ENCODE measurements around the gene MAP2K4. TPM values are rescaled to one million over a fixed set of nuclear protein-coding genes. Genes with fewer than 3 reads are reported as not detected.

MAP2K4 gene
- total and polyA plus RNA-seq, 10 donors, result 8.2 to 35.1 (median 26.0) TPM

- H3K4me1 ChIP-seq, result peaks cover 0 to 15% (median 3%) of the 10 kb centered on the region in 6 donors
- no peak overlapping the region for H3K27ac ChIP-seq
- H3K36me3 ChIP-seq, result no peaks in the 10 kb centered on the region
- intact Hi-C loops (cut with DNase I; ENCODE audit: low total_unique reads), result no loop called here
- no peak overlapping the region for H3K4me3 ChIP-seq
- no peaks in the 10 kb centered on the region for H3K27me3 ChIP-seq (replicated peaks in 1 of 7)
- 70 to 84% (median 78%) methylated on average over 3 of the region's 3 CpGs for WGBS, 5 donors
- TF ChIP-seq CTCF (IDR thresholded peaks at IDR 0.05 in 8 of 11, conservative IDR thresholded peaks at IDR 0.05 in 3 of 11) (no peak), POLR2A (IDR thresholded peaks at IDR 0.05) (no peak), POLR2AphosphoS5 (IDR thresholded peaks at IDR 0.05) (no peak)
- DNase-seq, result no peak
- no peaks in the 10 kb centered on the region for H3K9me3 ChIP-seq
Measured at GRCh38 chr17:12041312-12041711, 20.6 kb downstream of the MAP2K4 start.

DNA sequence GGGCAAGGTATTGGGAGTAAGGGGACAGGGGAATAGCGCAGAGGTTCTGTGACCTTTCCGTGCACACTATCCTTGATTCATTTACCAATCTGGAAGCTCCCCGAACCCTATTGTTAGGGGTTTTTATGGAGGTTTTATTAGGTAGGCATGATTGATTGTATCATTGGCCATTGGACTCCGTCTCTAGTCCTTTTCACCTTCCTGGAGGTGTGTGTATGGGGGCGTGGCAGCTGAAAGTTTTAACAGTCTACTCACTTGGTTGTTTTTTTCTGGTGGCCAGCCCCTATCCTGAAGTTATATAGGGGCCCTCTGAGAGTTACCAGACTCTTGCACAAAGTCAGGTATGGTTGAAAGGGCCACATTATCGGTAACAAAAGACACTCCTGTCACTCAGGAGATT lies 23.0 kb downstream of the MAP2K4 start:
- intact Hi-C loops (cut with DNase I; ENCODE audit: low total_unique reads), result no loop called here
- H3K4me1 ChIP-seq, result peaks cover 0 to 29% (median 13%) of the 10 kb centered on the region in 6 donors
- 94 to 99% (median 96%) methylated on average over 6 of the region's 6 CpGs for WGBS, 5 donors

GRCh38 chr17:12046786-12047185 lies 26.1 kb downstream of the MAP2K4 start:
- WGBS, 5 donors, result 70 to 92% (median 79%) methylated on average over 2 of the region's 2 CpGs
- Histone ChIP-seq H3K27ac (no peak overlapping the region), H3K4me1 (peaks cover 2 to 53% (median 24%) of the 10 kb centered on the region in 6 donors), H3K4me3 (no peak overlapping the region), H3K36me3 (no peaks in the 10 kb centered on the region), H3K27me3 (replicated peaks in 1 of 7) (no peaks in the 10 kb centered on the region), H3K9me3 (no peaks in the 10 kb centered on the region)
- intact Hi-C loops (cut with DNase I; ENCODE audit: low total_unique reads), result no loop called here
- TF ChIP-seq POLR2AphosphoS5 (IDR thresholded peaks at IDR 0.05), result no peak
- no peak for TF ChIP-seq POLR2A (IDR thresholded peaks at IDR 0.05)
- TF ChIP-seq CTCF (IDR thresholded peaks at IDR 0.05 in 8 of 11, conservative IDR thresholded peaks at IDR 0.05 in 3 of 11), result no peak
- DNase-seq, result no peak

More for the DNA sequence above, 23.0 kb downstream of the MAP2K4 start:
- no peak for DNase-seq
- Histone ChIP-seq H3K27ac (no peak overlapping the region), H3K4me3 (no peak overlapping the region), H3K36me3 (no peaks in the 10 kb centered on the region), H3K27me3 (replicated peaks in 1 of 7) (no peaks in the 10 kb centered on the region), H3K9me3 (no peaks in the 10 kb centered on the region)
- TF ChIP-seq POLR2A (IDR thresholded peaks at IDR 0.05) (no peak), CTCF (IDR thresholded peaks at IDR 0.05 in 8 of 11, conservative IDR thresholded peaks at IDR 0.05 in 3 of 11) (no peak), POLR2AphosphoS5 (IDR thresholded peaks at IDR 0.05) (no peak)

DNA sequence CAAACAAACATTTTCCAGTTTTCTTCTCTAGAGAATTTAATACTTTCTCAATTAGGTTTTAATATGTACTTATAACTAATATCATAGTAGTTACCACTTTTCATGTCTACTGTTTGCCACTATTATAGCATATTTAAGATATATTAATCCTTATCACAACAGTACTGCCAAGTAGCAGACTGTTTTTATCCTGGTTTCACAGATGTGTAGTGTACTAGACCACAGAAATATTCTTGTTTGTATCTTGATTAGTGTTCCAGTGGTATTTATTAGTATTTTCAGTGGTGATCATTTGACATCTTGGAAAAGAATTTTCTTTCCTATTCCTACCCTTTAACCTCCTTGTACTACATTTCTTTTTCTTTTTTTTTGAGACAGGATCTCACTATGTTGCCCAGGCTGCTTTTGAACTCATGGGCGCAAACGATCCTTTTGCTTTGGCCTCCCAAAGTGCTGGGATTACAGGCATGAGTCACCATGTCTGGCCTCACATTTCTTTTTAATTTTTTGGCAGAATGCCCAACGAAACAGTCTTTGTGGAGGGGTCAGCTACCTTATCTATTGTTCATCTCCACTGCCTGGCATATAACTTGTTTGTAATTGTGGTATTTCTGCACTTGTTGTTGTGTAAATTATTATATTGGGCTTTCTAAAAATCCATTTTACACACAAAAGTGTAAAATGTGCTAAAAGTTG lies 27.2 kb downstream of the MAP2K4 start:
- H3K9me3 ChIP-seq, result no peaks in the 10 kb centered on the region
- intact Hi-C loops (cut with DNase I; ENCODE audit: low total_unique reads), result no loop called here
- WGBS, 5 donors, result 82 to 90% (median 89%) methylated on average over 3 of the region's 3 CpGs
- no peaks in the 10 kb centered on the region for H3K27me3 ChIP-seq (replicated peaks in 1 of 7)
- H3K4me1 ChIP-seq, result peaks cover 2 to 59% (median 27%) of the 10 kb centered on the region in 6 donors
- no peak for TF ChIP-seq CTCF (IDR thresholded peaks at IDR 0.05 in 8 of 11, conservative IDR thresholded peaks at IDR 0.05 in 3 of 11)
- TF ChIP-seq POLR2A (IDR thresholded peaks at IDR 0.05), result no peak
- no peak for TF ChIP-seq POLR2AphosphoS5 (IDR thresholded peaks at IDR 0.05)
- no peak for DNase-seq
- no peak overlapping the region for H3K27ac ChIP-seq
- H3K36me3 ChIP-seq, result no peaks in the 10 kb centered on the region
- no peak overlapping the region for H3K4me3 ChIP-seq

Measured in spleen (tissue), 11 donors.